Right kidney (tissue), 1 donor: ENCODE results near the gene WBP2.
"Not testable (repeated sequence)": the region's sequence is repeated elsewhere in the genome, so short reads cannot be mapped to it uniquely, and the experiment has no call there.

ENCODE experiments used
- DNase-seq: peaks from one replicate; pipeline ENCODE4 v3.0.0-alpha.2; 2016

WBP2 gene

GRCh38 chr17:75891605-75892555 lies 36.7 kb upstream of the WBP2 start:
- DNase-seq, result no peak

- no peak for DNase-seq
These were observed 36.0 kb upstream of the WBP2 start for GRCh38 chr17:75891022-75891604.

GRCh38 chr17:75889454-75889853 lies 34.3 kb upstream of the WBP2 start:
- DNase-seq, result no peak

GRCh38 chr17:75888484-75888883 lies 33.3 kb upstream of the WBP2 start:
- DNase-seq, result no peak

GRCh38 chr17:75885860-75886259 lies 30.7 kb upstream of the WBP2 start:
- not testable (repeated sequence) for DNase-seq

- DNase-seq, result no peak
These were observed 30.3 kb upstream of the WBP2 start for GRCh38 chr17:75885431-75885830.

- no peak for DNase-seq
These were observed 26.7 kb upstream of the WBP2 start for GRCh38 chr17:75881678-75882454.

GRCh38 chr17:75880266-75880665 lies 25.1 kb upstream of the WBP2 start:
- DNase-seq, result no peak

- peak; percentile 65 for DNase-seq
These were observed 23.3 kb upstream of the WBP2 start, which contains the start of gene TRIM47 for GRCh38 chr17:75878174-75878998. Gene TRIM47, minus strand, starts transcription at chr17:75878581. Its CDS starts 33 bp downstream, at chr17:75878548.

- DNase-seq, result peak; percentile 82
These were observed 22.6 kb upstream of the WBP2 start for GRCh38 chr17:75877752-75878173.

- peak; percentile 63 for DNase-seq
These were observed 22.0 kb upstream of the WBP2 start for GRCh38 chr17:75876938-75877751.

GRCh38 chr17:75876190-75876937 lies 21.2 kb upstream of the WBP2 start:
- peak; percentile 51 for DNase-seq

- no peak for DNase-seq
These were observed 20.7 kb upstream of the WBP2 start for GRCh38 chr17:75875940-75876189.

GRCh38 chr17:75875182-75875939 lies 20.2 kb upstream of the WBP2 start:
- no peak for DNase-seq

- DNase-seq, result no peak
These were observed 19.4 kb upstream of the WBP2 start for GRCh38 chr17:75874323-75875181.

GRCh38 chr17:75873587-75874322 lies 18.6 kb upstream of the WBP2 start:
- DNase-seq, result no peak

GRCh38 chr17:75872434-75873351 lies 17.6 kb upstream of the WBP2 start:
- DNase-seq, result no peak
